ENCODE data around the gene AAGAB.

DNA sequence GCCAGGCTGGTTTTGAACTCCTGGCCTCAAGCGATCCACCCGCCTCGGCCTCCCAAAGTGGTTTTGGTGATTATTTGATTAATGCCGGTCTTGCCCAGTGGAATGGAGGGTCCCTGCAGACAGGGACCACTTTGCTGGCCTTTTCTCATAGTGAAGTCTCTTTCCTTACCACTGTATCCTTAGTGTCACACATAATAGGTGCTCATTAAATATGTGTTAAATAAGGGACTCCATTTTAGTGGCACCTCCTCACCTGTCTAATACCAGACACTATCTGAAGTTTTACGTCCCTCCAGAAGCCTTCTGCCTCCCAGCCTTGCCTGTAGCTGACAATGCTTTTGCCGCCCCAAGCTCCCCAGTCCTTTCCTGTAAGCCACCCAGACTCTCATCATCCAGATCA is 91.3 kb downstream of the AAGAB start:
- TF ChIP-seq CTCF (IDR thresholded peaks at IDR 0.05) (no peak), EP300 (IDR thresholded peaks at IDR 0.05) (no peak), POLR2A (IDR thresholded peaks at IDR 0.05) (no peak), POLR2AphosphoS5 (IDR thresholded peaks at IDR 0.05) (no peak)
